ENCODE measurements around the gene ZNF507.

DNA sequence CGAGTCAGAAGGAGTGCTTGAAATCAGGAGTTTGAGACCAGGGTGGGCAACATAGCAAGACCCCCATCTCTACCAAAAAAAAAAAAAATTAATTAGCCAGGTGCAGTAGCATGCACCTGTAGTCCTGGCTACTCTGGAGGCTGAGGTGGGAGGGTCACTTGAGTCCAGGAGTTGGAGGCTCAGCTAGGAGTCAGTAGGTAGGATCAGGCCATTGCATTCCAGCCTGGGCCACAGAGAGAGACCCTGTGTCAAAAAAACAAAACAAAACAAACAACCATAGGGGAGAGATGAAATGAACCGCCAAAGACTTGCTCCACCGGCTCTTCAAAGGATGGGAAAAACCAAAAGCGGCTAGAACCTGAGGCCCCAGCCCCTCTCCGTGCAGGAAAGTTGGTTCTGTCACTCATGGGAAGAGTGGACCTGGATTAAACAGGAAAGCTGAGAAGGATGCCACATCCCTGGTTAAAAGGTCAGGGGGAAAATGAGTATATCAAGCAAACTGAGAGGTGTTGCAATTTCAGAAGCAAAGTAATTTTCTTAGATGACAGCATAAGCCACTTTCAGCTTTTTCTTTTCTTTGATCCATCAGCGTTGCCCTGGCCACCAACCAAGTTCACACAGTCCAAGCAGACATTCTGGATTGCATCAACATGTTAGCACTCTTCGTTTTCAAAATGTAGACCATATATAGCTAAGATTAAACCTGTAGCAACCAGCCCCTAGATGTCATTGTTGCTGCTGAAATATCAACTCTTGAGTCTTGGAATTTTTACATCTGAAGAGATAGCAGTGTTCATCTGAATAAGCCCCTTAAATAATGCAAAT, 8.9 kb upstream of the ZNF507 start:
- TF ChIP-seq, protein P1, sequence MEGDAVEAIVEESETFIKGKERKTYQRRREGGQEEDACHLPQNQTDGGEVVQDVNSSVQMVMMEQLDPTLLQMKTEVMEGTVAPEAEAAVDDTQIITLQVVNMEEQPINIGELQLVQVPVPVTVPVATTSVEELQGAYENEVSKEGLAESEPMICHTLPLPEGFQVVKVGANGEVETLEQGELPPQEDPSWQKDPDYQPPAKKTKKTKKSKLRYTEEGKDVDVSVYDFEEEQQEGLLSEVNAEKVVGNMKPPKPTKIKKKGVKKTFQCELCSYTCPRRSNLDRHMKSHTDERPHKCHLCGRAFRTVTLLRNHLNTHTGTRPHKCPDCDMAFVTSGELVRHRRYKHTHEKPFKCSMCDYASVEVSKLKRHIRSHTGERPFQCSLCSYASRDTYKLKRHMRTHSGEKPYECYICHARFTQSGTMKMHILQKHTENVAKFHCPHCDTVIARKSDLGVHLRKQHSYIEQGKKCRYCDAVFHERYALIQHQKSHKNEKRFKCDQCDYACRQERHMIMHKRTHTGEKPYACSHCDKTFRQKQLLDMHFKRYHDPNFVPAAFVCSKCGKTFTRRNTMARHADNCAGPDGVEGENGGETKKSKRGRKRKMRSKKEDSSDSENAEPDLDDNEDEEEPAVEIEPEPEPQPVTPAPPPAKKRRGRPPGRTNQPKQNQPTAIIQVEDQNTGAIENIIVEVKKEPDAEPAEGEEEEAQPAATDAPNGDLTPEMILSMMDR (IDR thresholded peaks at IDR 0.05; ENCODE audit: poor library complexity), result peak; percentile 32
- TF ChIP-seq EZH2 (IDR thresholded peaks at IDR 0.05; ENCODE audit: borderline replicate concordance) (no peak), EZH2phosphoT487 (IDR thresholded peaks at IDR 0.05; ENCODE audit: low read depth, severe bottlenecking, unreplicated experiment) (no peak)
